HG02623 (cell line): Measurements from ENCODE around the gene ZNF469.

Experiments used
- ATAC-seq: cut with Tn5 transposase; IDR thresholded peaks from one replicate; pipeline ENCODE4 v1.9.1; 2021; ENCODE audit warnings: moderate library complexity; ENCODE audit not compliant: unreplicated experiment

The ZNF469 gene

GRCh38 chr16:88423448-88423850, 40.7 kb downstream of the ZNF469 start:
- ATAC-seq = no peak

- no peak for ATAC-seq
Observed at GRCh38 chr16:88424587-88425235, 42.0 kb downstream of the ZNF469 start.

- no peak for ATAC-seq
Observed at GRCh38 chr16:88426018-88426417, 43.3 kb downstream of the ZNF469 start.

GRCh38 chr16:88427376-88427775, 44.6 kb downstream of the ZNF469 start:
- no peak for ATAC-seq

GRCh38 chr16:88428156-88428555, 45.4 kb downstream of the ZNF469 start:
- ATAC-seq = no peak

GRCh38 chr16:88428616-88429386, 46.0 kb downstream of the ZNF469 start:
- ATAC-seq = no peak

- ATAC-seq = no peak
Observed at GRCh38 chr16:88429387-88430184, 46.8 kb downstream of the ZNF469 start.

- ATAC-seq = no peak
Observed at GRCh38 chr16:88430185-88430523, 47.4 kb downstream of the ZNF469 start.

GRCh38 chr16:88430524-88431446, 48.0 kb downstream of the ZNF469 start:
- no peak for ATAC-seq

- ATAC-seq = no peak
Observed at GRCh38 chr16:88431651-88432050, 48.9 kb downstream of the ZNF469 start.

GRCh38 chr16:88432174-88432573, 49.4 kb downstream of the ZNF469 start:
- ATAC-seq = no peak
